Measurements from ENCODE around the gene MEGF11.
"Not testable (repeated sequence)": the region's sequence is repeated elsewhere in the genome, so short reads cannot be mapped to it uniquely, and the experiment has no call there.

Gene MEGF11

GRCh38 chr15:65887565-65887964 is 366.0 kb downstream of the MEGF11 start:
- no peak for DNase-seq (ENCODE audit: low read depth)

GRCh38 chr15:65885668-65886218 is 367.8 kb downstream of the MEGF11 start:
- no peak for DNase-seq (ENCODE audit: low read depth)

GRCh38 chr15:65884511-65884910 is 369.0 kb downstream of the MEGF11 start:
- no peak for DNase-seq (ENCODE audit: low read depth)

- DNase-seq (ENCODE audit: low read depth), result no peak
Observed at GRCh38 chr15:65883571-65883970, 370.0 kb downstream of the MEGF11 start.

GRCh38 chr15:65881766-65882434 is 371.6 kb downstream of the MEGF11 start:
- DNase-seq (ENCODE audit: low read depth), result no peak

GRCh38 chr15:65877749-65878148 is 375.8 kb downstream of the MEGF11 start:
- no peak for DNase-seq (ENCODE audit: low read depth)

- no peak for DNase-seq (ENCODE audit: low read depth)
Observed at GRCh38 chr15:65875458-65875857, 378.1 kb downstream of the MEGF11 start.

GRCh38 chr15:65873256-65873655 is 380.3 kb downstream of the MEGF11 start:
- DNase-seq (ENCODE audit: low read depth), result no peak

- DNase-seq (ENCODE audit: low read depth), result not testable (repeated sequence)
Observed at GRCh38 chr15:65872596-65872995, 381.0 kb downstream of the MEGF11 start.

- DNase-seq (ENCODE audit: low read depth), result not testable (repeated sequence)
Observed at GRCh38 chr15:65871886-65872285, 381.7 kb downstream of the MEGF11 start.

GRCh38 chr15:65870889-65871533 is 382.5 kb downstream of the MEGF11 start:
- no peak for DNase-seq (ENCODE audit: low read depth)

GRCh38 chr15:65869954-65870871 is 383.3 kb downstream of the MEGF11 start:
- DNase-seq (ENCODE audit: low read depth), result no peak

- peak; percentile 81 for DNase-seq (ENCODE audit: low read depth)
Observed at GRCh38 chr15:65869126-65869953, 384.2 kb downstream of the MEGF11 start, which contains the start of gene RAB11A. Gene RAB11A (plus strand): TSS chr15:65869491. CDS start chr15:65869586, 95 bp downstream.

- no peak for DNase-seq (ENCODE audit: low read depth)
Observed at GRCh38 chr15:65868546-65869125, 384.9 kb downstream of the MEGF11 start.

GRCh38 chr15:65867933-65868332 is 385.6 kb downstream of the MEGF11 start:
- not testable (repeated sequence) for DNase-seq (ENCODE audit: low read depth)

- DNase-seq (ENCODE audit: low read depth), result no peak
Observed at GRCh38 chr15:65867244-65867643, 386.3 kb downstream of the MEGF11 start.

GRCh38 chr15:65863106-65863505 is 390.4 kb downstream of the MEGF11 start:
- no peak for DNase-seq (ENCODE audit: low read depth)

- DNase-seq (ENCODE audit: low read depth), result no peak
Observed at GRCh38 chr15:65862682-65863081, 390.9 kb downstream of the MEGF11 start.

GRCh38 chr15:65857718-65858402 is 395.7 kb downstream of the MEGF11 start:
- no peak for DNase-seq (ENCODE audit: low read depth)

- DNase-seq (ENCODE audit: low read depth), result no peak
Observed at GRCh38 chr15:65856821-65857455, 396.6 kb downstream of the MEGF11 start.
